ENCODE results near the gene CREB3L1. TPM values are rescaled to one million over a fixed set of nuclear protein-coding genes. Genes with fewer than 3 reads are reported as not detected.

CREB3L1 gene
- total RNA-seq, 2 experiments from 2014 or later = not detected

- DNase-seq (no peak), ATAC-seq (no peak)
- Mint-ChIP-seq H3K9me3 (ENCODE audit: insufficient read depth) (no peaks in the 10 kb centered on the region), H3K4me1 (ENCODE audit: low read depth) (peaks cover 49% of the 10 kb centered on the region), H3K36me3 (ENCODE audit: low read depth) (peaks cover 33% of the 10 kb centered on the region), H3K27ac (peak overlapping the region; percentile 15), H3K27me3 (ENCODE audit: low read depth) (no peaks in the 10 kb centered on the region), H3K4me3 (no peak overlapping the region)
- POLR2A ChIA-PET = interaction anchor here (10.0 kb wide), 1 partner anchor 15 kb away, joined by 77 read pairs; no protein-coding TSS in a partner anchor
- CTCF ChIA-PET = interaction anchor here (1.0 to 16.5 kb wide), 3 partner anchors 13 to 128 kb away, joined by 3 to 381 read pairs (median 3); partner anchors contain the start of gene DGKZ
These were observed 88.8 kb downstream of the CREB3L1 start for GRCh38 chr11:46366260-46366659.

GRCh38 chr11:46366661-46367161 is 89.2 kb downstream of the CREB3L1 start:
- peaks cover 35% of the 10 kb centered on the region for H3K36me3 Mint-ChIP-seq (ENCODE audit: low read depth)
- H3K9me3 Mint-ChIP-seq (ENCODE audit: insufficient read depth) = no peaks in the 10 kb centered on the region

GRCh38 chr11:46367244-46367915 is 89.9 kb downstream of the CREB3L1 start:
- CTCF ChIA-PET = interaction anchor here (1.5 to 16.5 kb wide), 3 partner anchors 11 to 20 kb away, joined by 3 to 381 read pairs (median 6); partner anchors contain the start of gene DGKZ
- peak; percentile 92 for ATAC-seq
- Mint-ChIP-seq H3K27me3 (ENCODE audit: low read depth) (no peaks in the 10 kb centered on the region), H3K9me3 (ENCODE audit: insufficient read depth) (no peaks in the 10 kb centered on the region), H3K36me3 (ENCODE audit: low read depth) (peaks cover 36% of the 10 kb centered on the region), H3K27ac (peak overlapping the region; percentile 52), H3K4me1 (ENCODE audit: low read depth) (peaks cover 38% of the 10 kb centered on the region), H3K4me3 (no peak overlapping the region)
- POLR2A ChIA-PET = interaction anchor here (10.0 kb wide), 1 partner anchor 16 kb away, joined by 77 read pairs; no protein-coding TSS in a partner anchor
- DNase-seq = peak; percentile 84

More at GRCh38 chr11:46366661-46367161, 89.2 kb downstream of the CREB3L1 start:
- no peaks in the 10 kb centered on the region for H3K27me3 Mint-ChIP-seq (ENCODE audit: low read depth)
- CTCF ChIA-PET = interaction anchor here (1.0 to 16.5 kb wide), 2 partner anchors 13 to 124 kb away, joined by 3 to 381 read pairs; partner anchors contain the start of gene DGKZ
- ATAC-seq (no peak), DNase-seq (no peak)
- no peak overlapping the region for H3K27ac Mint-ChIP-seq
- POLR2A ChIA-PET = interaction anchor here (10.0 kb wide), 1 partner anchor 16 kb away, joined by 77 read pairs; no protein-coding TSS in a partner anchor
- no peak overlapping the region for H3K4me3 Mint-ChIP-seq
- H3K4me1 Mint-ChIP-seq (ENCODE audit: low read depth) = peaks cover 44% of the 10 kb centered on the region

GRCh38 chr11:46367916-46368267 is 90.4 kb downstream of the CREB3L1 start:
- H3K4me1 Mint-ChIP-seq (ENCODE audit: low read depth) = peaks cover 32% of the 10 kb centered on the region
- H3K27ac Mint-ChIP-seq = no peak overlapping the region
- ATAC-seq = no peak
- DNase-seq = no peak
- no peaks in the 10 kb centered on the region for H3K9me3 Mint-ChIP-seq (ENCODE audit: insufficient read depth)
- H3K27me3 Mint-ChIP-seq (ENCODE audit: low read depth) = no peaks in the 10 kb centered on the region
- H3K36me3 Mint-ChIP-seq (ENCODE audit: low read depth) = peaks cover 36% of the 10 kb centered on the region
- POLR2A ChIA-PET = interaction anchor here (10.0 kb wide), 1 partner anchor 17 kb away, joined by 77 read pairs; no protein-coding TSS in a partner anchor
- CTCF ChIA-PET = interaction anchor here (0.9 to 16.5 kb wide), 6 partner anchors 10 to 176 kb away, joined by 3 to 381 read pairs (median 4); partner anchors contain the start of gene DGKZ
- no peak overlapping the region for H3K4me3 Mint-ChIP-seq

GRCh38 chr11:46369458-46370152 is 92.1 kb downstream of the CREB3L1 start:
- Mint-ChIP-seq H3K9me3 (ENCODE audit: insufficient read depth) (no peaks in the 10 kb centered on the region), H3K4me3 (no peak overlapping the region), H3K4me1 (ENCODE audit: low read depth) (peaks cover 22% of the 10 kb centered on the region), H3K27ac (no peak overlapping the region), H3K27me3 (ENCODE audit: low read depth) (no peaks in the 10 kb centered on the region), H3K36me3 (ENCODE audit: low read depth) (peaks cover 40% of the 10 kb centered on the region)
- ChIA-PET POLR2A (interaction anchor here (10.0 kb wide), 1 partner anchor 18 kb away, joined by 77 read pairs; no protein-coding TSS in a partner anchor), CTCF (interaction anchor here (16.5 kb wide), 1 partner anchor 16 kb away, joined by 381 read pairs; the partner anchor contains the start of gene DGKZ)
- ATAC-seq (peak; percentile 62), DNase-seq (peak; percentile 67)

GRCh38 chr11:46370253-46370652 is 92.8 kb downstream of the CREB3L1 start:
- Mint-ChIP-seq H3K9me3 (ENCODE audit: insufficient read depth) (no peaks in the 10 kb centered on the region), H3K4me3 (no peak overlapping the region), H3K27ac (no peak overlapping the region), H3K36me3 (ENCODE audit: low read depth) (peaks cover 44% of the 10 kb centered on the region), H3K4me1 (ENCODE audit: low read depth) (peaks cover 19% of the 10 kb centered on the region), H3K27me3 (ENCODE audit: low read depth) (no peaks in the 10 kb centered on the region)
- ATAC-seq (no peak), DNase-seq (no peak)
- ChIA-PET CTCF (interaction anchor here (0.6 to 16.5 kb wide), 2 partner anchors 17 to 98 kb away, joined by 3 to 381 read pairs; partner anchors contain the start of gene DGKZ), POLR2A (no interaction called here)

Other genes with a start within 250 kb of the CREB3L1 start
- 10 to 100 TPM; 26.9 to 27.0 TPM for gene PHF21A, start 156.2 kb upstream of the CREB3L1 start, total RNA-seq
- gene DGKZ, start 69.8 kb downstream of the CREB3L1 start, total RNA-seq = 100 to 1,000 TPM; 151 to 152 TPM
- 1 to 10 TPM; 6.9 to 7.4 TPM for gene MDK, start 104.0 kb downstream of the CREB3L1 start, total RNA-seq
- gene CHRM4, start 114.1 kb downstream of the CREB3L1 start, total RNA-seq = under 1 TPM; 0.37 TPM